Smooth muscle cell (in vitro differentiated cells): Measurements from ENCODE around the gene FSTL5. TPM values are rescaled to one million over a fixed set of nuclear protein-coding genes. Genes with fewer than 3 reads are reported as not detected.

Source experiments
- DNase-seq: peaks from one replicate; lab custom pipeline; 2025; ENCODE audit not compliant: unreplicated experiment; lab: John Stamatoyannopoulos, UW
- H2AFZ ChIP-seq: fragments of 200-600 bp; sonication (generic); 2 replicates; pipeline ENCODE4 v1.6.0; 2016; ENCODE audit warnings: antibody characterized with exemption, low read depth, mild to moderate bottlenecking
- H3F3A ChIP-seq: fragments of 200-600 bp; sonication (generic); 2 replicates; pipeline ENCODE4 v1.6.0; 2017; ENCODE audit warnings: antibody characterized with exemption, low read depth
- H3K27ac ChIP-seq: fragments of 200-600 bp; sonication (generic); 2 replicates; pipeline ENCODE4 v1.5.1; 2016; ENCODE audit warnings: low read depth, mild to moderate bottlenecking
- H3K27me3 ChIP-seq: fragments of 200-600 bp; sonication (generic); 2 replicates; pipeline ENCODE4 v1.6.1; 2016; ENCODE audit warnings: low read depth, mild to moderate bottlenecking
- H3K36me3 ChIP-seq: fragments of 200-600 bp; sonication (generic); 2 replicates; pipeline ENCODE4 v1.5.1; 2016; ENCODE audit warnings: low read depth
- H3K4me1 ChIP-seq: fragments of 200-600 bp; sonication (generic); 2 replicates; pipeline ENCODE4 v1.5.1; 2016; ENCODE audit warnings: low read depth
- H3K4me2 ChIP-seq: fragments of 200-600 bp; sonication (generic); 2 replicates; pipeline ENCODE4 v1.6.0; 2016; ENCODE audit warnings: mild to moderate bottlenecking
- H3K4me3 ChIP-seq: fragments of 200-600 bp; sonication (generic); 2 replicates; pipeline ENCODE4 v1.5.1; 2016; ENCODE audit warnings: mild to moderate bottlenecking
- H3K79me2 ChIP-seq: fragments of 200-600 bp; sonication (generic); 2 replicates; pipeline ENCODE4 v1.6.0; 2016; ENCODE audit warnings: low read depth, mild to moderate bottlenecking
- H3K9ac ChIP-seq: fragments of 200-600 bp; sonication (generic); 2 replicates; pipeline ENCODE4 v1.6.0; 2016; ENCODE audit warnings: low read depth
- H3K9me3 ChIP-seq: fragments of 200-600 bp; sonication (generic); replicated peaks from 2 replicates; pipeline ENCODE4 v1.5.1; 2016; ENCODE audit warnings: low read depth
- H4K20me1 ChIP-seq: fragments of 200-600 bp; sonication (generic); 2 replicates; pipeline ENCODE4 v1.6.0; 2016; ENCODE audit warnings: low read depth
- CTCF ChIP-seq: fragments of 200-600 bp; sonication (generic); IDR thresholded peaks from 2 replicates; pipeline ENCODE4 v1.5.1; 2017; ENCODE audit warnings: borderline replicate concordance, mild to moderate bottlenecking, antibody characterized with exemption; ENCODE audit not compliant: insufficient read depth, poor library complexity, severe bottlenecking
- WGBS: methylation state at CpG from one replicate; pipeline ENCODE4 v1.1.7; 2016; ENCODE audit warnings: low lambda C conversion rate; 5-methylcytosine and 5-hydroxymethylcytosine counted together
- polyA plus RNA-seq: library from polyadenylated mRNA; unstranded; fragments of >200 nt; fragmentation: Nextera tagmentation; extraction: Ambion mirVana; gene quantifications from 2 replicates; pipeline ENCODE4 v1.2.1, GENCODE V29; 2016
- total RNA-seq: library from RNA; depleted of rRNA; stranded (reverse); fragments of >200 nt; gene quantifications from 2 replicates; pipeline ENCODE4 v1.2.3, GENCODE V29; 2014

FSTL5 gene
- total and polyA plus RNA-seq, 2 experiments from 2014 or later = 0.04 TPM; not detected in 1

DNA sequence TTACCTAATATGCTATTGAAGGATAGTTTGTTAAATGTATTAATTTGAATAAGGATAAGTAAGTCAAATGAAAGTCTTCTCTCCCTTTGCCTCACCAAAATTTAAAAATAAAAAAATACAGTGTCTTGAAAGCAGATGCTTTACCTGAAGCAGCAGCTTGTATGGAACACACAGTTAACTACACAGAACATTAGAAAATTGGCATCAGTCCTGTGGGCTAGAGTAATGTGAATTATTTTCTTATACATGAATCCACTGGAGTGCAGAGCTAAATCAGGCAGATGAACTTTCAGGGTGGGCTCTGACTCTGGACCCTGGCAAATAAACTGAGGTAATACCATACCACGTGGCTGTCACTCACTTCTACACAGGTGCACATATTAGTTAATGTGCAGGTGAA, 348.0 kb downstream of the FSTL5 start:
- TF ChIP-seq CTCF = no peak
- Histone ChIP-seq H4K20me1 (no peaks in the 10 kb centered on the region), H3K4me2 (no peak overlapping the region), H3K27ac (no peak overlapping the region), H3K4me1 (no peaks in the 10 kb centered on the region), H3K79me2 (no peaks in the 10 kb centered on the region), H2AFZ (no peak overlapping the region), H3F3A (no peaks in the 10 kb centered on the region), H3K27me3 (no peaks in the 10 kb centered on the region), H3K4me3 (no peak overlapping the region), H3K9me3 (no peaks in the 10 kb centered on the region), H3K9ac (no peak overlapping the region), H3K36me3 (no peaks in the 10 kb centered on the region)
- no peak for DNase-seq
- WGBS = 92% methylated on average over 1 of the region's 1 CpG

GRCh38 chr4:161813889-161814288, 349.9 kb downstream of the FSTL5 start:
- Histone ChIP-seq H4K20me1 (no peaks in the 10 kb centered on the region), H3K27ac (no peak overlapping the region), H3K9ac (no peak overlapping the region), H3K36me3 (no peaks in the 10 kb centered on the region), H3K4me1 (no peaks in the 10 kb centered on the region), H3K79me2 (no peaks in the 10 kb centered on the region), H3K4me3 (no peak overlapping the region), H3K4me2 (no peak overlapping the region), H3K27me3 (no peaks in the 10 kb centered on the region), H3K9me3 (no peaks in the 10 kb centered on the region), H3F3A (no peaks in the 10 kb centered on the region), H2AFZ (no peak overlapping the region)
- no peak for TF ChIP-seq CTCF
- DNase-seq = no peak

DNA sequence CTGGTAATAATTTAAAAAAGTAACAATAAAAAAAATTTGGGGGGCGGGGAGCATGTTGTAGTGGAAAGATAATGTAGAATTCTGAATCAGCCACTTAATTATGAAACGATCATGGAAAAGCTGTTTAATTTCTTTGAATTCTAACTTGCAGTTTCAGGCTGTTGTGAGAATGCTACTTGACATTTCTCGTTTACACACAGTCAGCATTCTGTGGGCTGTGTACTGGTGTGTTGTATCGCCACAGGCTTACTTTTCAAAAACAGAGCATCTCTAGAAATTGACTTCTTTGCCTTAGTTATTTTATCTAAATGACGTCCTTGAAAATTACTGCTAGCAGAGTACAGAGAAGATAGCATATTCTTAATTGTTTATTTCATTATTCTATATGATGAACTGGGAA, 350.4 kb downstream of the FSTL5 start:
- Histone ChIP-seq H3K36me3 (no peaks in the 10 kb centered on the region), H3F3A (no peaks in the 10 kb centered on the region), H2AFZ (no peak overlapping the region), H3K79me2 (no peaks in the 10 kb centered on the region), H3K9me3 (no peaks in the 10 kb centered on the region), H3K4me3 (no peak overlapping the region), H4K20me1 (no peaks in the 10 kb centered on the region), H3K9ac (no peak overlapping the region), H3K27ac (no peak overlapping the region), H3K4me1 (no peaks in the 10 kb centered on the region), H3K27me3 (no peaks in the 10 kb centered on the region), H3K4me2 (no peak overlapping the region)
- 78% methylated on average over 5 of the region's 5 CpGs for WGBS
- no peak for TF ChIP-seq CTCF
- DNase-seq = no peak

DNA sequence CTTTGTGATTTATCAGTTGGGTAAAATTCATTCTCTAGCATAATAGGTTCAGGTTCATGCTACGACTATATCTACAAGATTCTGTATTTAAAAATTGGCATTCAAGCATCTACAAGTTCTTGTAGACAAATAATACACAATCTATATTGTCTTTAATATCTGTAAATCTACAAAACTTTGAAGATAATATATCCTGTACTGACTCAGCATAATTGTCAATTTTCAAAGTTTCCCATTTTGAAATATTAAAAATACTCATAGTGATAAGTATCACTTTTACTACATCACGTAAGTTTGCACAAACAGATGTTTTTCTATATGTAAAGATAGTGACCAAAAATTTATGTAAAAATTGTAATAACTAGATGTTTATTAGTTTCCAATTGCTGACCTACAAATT, 360.6 kb downstream of the FSTL5 start:
- H3K27ac ChIP-seq = no peak overlapping the region
- H2AFZ ChIP-seq = no peak overlapping the region
- H4K20me1 ChIP-seq = no peaks in the 10 kb centered on the region
- H3K27me3 ChIP-seq = no peaks in the 10 kb centered on the region
- no peaks in the 10 kb centered on the region for H3K36me3 ChIP-seq
- H3F3A ChIP-seq = no peaks in the 10 kb centered on the region
- DNase-seq = no peak
- no peaks in the 10 kb centered on the region for H3K79me2 ChIP-seq
- no peak overlapping the region for H3K4me3 ChIP-seq
- no peak overlapping the region for H3K4me2 ChIP-seq
- no peak overlapping the region for H3K9ac ChIP-seq
- H3K4me1 ChIP-seq = peaks cover 4% of the 10 kb centered on the region
- no peak for TF ChIP-seq CTCF
- no peaks in the 10 kb centered on the region for H3K9me3 ChIP-seq
- WGBS = 96% methylated on average over 2 of the region's 2 CpGs
